ENCODE measurements around the gene KRT36.

GRCh38 chr17:41492771-41493170, 3.1 kb upstream of the KRT36 start:
- TF ChIP-seq, protein P1, sequence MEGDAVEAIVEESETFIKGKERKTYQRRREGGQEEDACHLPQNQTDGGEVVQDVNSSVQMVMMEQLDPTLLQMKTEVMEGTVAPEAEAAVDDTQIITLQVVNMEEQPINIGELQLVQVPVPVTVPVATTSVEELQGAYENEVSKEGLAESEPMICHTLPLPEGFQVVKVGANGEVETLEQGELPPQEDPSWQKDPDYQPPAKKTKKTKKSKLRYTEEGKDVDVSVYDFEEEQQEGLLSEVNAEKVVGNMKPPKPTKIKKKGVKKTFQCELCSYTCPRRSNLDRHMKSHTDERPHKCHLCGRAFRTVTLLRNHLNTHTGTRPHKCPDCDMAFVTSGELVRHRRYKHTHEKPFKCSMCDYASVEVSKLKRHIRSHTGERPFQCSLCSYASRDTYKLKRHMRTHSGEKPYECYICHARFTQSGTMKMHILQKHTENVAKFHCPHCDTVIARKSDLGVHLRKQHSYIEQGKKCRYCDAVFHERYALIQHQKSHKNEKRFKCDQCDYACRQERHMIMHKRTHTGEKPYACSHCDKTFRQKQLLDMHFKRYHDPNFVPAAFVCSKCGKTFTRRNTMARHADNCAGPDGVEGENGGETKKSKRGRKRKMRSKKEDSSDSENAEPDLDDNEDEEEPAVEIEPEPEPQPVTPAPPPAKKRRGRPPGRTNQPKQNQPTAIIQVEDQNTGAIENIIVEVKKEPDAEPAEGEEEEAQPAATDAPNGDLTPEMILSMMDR (IDR thresholded peaks at IDR 0.05), result no peak
- no peak for TF ChIP-seq POLR2A (IDR thresholded peaks at IDR 0.05)

Measured in Peyer's patch (tissue), 4 donors.